ENCODE measurements around the gene PDZD4.

DNA sequence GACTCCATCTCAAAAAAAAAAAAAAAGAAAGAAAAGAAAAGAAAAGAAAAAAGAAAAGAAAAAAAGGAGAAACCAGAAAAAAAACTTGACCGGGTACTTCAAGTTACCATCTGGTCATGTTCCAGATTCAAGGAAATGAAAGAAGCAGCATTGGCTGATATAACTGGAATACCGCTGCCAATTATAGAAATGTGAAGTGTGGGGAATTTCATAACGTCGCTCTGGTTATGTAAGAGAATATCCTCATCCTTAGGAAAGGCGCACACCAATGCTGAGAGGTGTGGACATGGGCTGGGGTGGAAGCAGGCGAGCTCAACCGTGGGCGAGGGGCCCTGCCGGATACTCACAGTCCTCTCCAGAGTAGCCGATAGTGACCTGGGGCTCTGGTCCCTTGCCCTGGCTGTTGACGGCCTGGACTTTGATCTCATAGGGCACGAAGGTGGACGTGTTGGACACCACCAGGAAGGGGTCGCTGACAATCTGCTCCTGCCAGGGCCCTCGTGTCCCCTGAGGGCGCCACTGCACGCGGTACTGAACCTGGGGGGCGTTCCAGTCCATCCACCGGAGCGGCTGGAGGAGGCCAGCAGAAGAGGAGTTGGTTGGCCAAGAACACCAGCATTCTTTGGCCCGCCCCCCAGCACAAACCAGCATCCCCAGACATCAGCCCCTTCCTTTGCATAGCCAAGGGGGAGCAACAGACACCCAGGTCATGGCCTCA, 36.1 kb upstream of the PDZD4 start:
- no peak for TF ChIP-seq BHLHE40 (IDR thresholded peaks at IDR 0.05; ENCODE audit: borderline replicate concordance)
- TF ChIP-seq SP1 (IDR thresholded peaks at IDR 0.05), result no peak
- no peak for TF ChIP-seq HDGF (IDR thresholded peaks at IDR 0.05; ENCODE audit: borderline replicate concordance)
- TF ChIP-seq FOXM1 (IDR thresholded peaks at IDR 0.05; ENCODE audit: borderline replicate concordance), result no peak
- TF ChIP-seq NFRKB (IDR thresholded peaks at IDR 0.05), result no peak
- no peak for TF ChIP-seq ZNF384 (IDR thresholded peaks at IDR 0.05)
- no peak for TF ChIP-seq SUZ12 (IDR thresholded peaks at IDR 0.05)
- no peak for TF ChIP-seq ELF4 (IDR thresholded peaks at IDR 0.05)
- TF ChIP-seq, protein P1, sequence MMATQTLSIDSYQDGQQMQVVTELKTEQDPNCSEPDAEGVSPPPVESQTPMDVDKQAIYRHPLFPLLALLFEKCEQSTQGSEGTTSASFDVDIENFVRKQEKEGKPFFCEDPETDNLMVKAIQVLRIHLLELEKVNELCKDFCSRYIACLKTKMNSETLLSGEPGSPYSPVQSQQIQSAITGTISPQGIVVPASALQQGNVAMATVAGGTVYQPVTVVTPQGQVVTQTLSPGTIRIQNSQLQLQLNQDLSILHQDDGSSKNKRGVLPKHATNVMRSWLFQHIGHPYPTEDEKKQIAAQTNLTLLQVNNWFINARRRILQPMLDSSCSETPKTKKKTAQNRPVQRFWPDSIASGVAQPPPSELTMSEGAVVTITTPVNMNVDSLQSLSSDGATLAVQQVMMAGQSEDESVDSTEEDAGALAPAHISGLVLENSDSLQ (IDR thresholded peaks at IDR 0.05), result no peak
